PFSK-1 (cell line): ENCODE measurements around the gene CALML5.

Source experiments
- FOXP2 ChIP-seq: optimal IDR thresholded peaks from 2 replicates; pipeline ENCODE3; 2011; ENCODE audit warnings: borderline replicate concordance, control low read depth, inconsistent platforms; ENCODE audit not compliant: insufficient read depth; ENCODE audit errors: extremely low read length, extremely low read depth
- POLR2AphosphoS5 ChIP-seq: IDR thresholded peaks from 2 replicates; pipeline ENCODE4 v1.6.1; 2012; ENCODE audit warnings: low read depth, mild to moderate bottlenecking, control low read depth, low read length, moderate library complexity
- SIN3A ChIP-seq: IDR thresholded peaks from 2 replicates; pipeline ENCODE4 v1.6.1; 2012; ENCODE audit warnings: mild to moderate bottlenecking, low read length, moderate library complexity, borderline replicate concordance; ENCODE audit not compliant: insufficient read depth
- TAF1 ChIP-seq: IDR thresholded peaks from 2 replicates; pipeline ENCODE4 v1.6.1; 2012; ENCODE audit warnings: low read length, control low read depth, borderline replicate concordance; ENCODE audit not compliant: insufficient read depth
- TF ChIP-seq, protein P1 (sequence below), 2 experiments: IDR thresholded peaks; 2 replicates each; pipeline versions ENCODE4 v1.6.1 to v1.8.0; 2011 to 2012; ENCODE audit warnings: low read depth in 2 of 2, low read length in 2 of 2, control low read depth in 1 of 2, inconsistent platforms in 1 of 2, mild to moderate bottlenecking in 1 of 2, moderate library complexity in 1 of 2; ENCODE audit not compliant: insufficient read depth in 1 of 2

DNA sequence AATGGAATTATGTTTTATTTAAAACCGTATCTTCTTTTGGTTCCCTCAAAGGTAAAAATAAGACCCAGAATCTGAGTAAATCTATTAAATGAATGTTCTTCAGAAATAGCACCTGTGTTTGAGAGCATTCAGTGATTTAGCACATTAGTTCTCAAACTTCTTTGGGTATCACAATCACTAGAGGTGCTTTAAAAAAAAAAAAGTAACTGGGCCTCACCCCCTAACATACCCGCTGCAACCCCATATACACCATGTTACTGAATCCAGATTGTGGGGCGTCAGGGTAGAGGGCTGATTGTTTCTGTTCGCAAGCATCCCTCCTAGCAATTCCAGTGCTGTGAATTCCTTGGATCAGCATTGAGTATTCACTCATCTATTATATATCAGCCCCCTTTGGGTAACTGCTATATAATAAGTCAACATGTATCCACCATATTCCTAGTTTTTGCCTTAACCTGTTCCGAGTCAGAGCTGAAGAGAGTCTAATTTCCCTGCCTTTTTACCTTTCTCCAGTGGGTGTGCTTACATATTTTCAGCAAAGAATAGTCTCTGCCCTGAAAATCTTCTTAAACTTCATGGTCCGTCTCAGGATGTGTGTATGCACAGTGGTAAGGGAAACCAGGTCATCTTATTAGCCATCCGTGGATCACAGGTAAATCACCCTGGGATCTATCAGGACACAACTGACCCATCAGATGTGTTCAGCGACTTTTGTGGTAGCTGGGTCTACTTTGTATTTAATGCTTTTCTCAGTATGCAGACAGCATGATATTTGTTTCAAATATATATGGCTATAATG, 40.2 kb downstream of the CALML5 start:
- TF ChIP-seq SIN3A (no peak), TAF1 (no peak), FOXP2 (no peak), POLR2AphosphoS5 (no peak)
- TF ChIP-seq, protein P1, sequence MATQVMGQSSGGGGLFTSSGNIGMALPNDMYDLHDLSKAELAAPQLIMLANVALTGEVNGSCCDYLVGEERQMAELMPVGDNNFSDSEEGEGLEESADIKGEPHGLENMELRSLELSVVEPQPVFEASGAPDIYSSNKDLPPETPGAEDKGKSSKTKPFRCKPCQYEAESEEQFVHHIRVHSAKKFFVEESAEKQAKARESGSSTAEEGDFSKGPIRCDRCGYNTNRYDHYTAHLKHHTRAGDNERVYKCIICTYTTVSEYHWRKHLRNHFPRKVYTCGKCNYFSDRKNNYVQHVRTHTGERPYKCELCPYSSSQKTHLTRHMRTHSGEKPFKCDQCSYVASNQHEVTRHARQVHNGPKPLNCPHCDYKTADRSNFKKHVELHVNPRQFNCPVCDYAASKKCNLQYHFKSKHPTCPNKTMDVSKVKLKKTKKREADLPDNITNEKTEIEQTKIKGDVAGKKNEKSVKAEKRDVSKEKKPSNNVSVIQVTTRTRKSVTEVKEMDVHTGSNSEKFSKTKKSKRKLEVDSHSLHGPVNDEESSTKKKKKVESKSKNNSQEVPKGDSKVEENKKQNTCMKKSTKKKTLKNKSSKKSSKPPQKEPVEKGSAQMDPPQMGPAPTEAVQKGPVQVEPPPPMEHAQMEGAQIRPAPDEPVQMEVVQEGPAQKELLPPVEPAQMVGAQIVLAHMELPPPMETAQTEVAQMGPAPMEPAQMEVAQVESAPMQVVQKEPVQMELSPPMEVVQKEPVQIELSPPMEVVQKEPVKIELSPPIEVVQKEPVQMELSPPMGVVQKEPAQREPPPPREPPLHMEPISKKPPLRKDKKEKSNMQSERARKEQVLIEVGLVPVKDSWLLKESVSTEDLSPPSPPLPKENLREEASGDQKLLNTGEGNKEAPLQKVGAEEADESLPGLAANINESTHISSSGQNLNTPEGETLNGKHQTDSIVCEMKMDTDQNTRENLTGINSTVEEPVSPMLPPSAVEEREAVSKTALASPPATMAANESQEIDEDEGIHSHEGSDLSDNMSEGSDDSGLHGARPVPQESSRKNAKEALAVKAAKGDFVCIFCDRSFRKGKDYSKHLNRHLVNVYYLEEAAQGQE (IDR thresholded peaks at IDR 0.05; ENCODE audit: insufficient read depth in 1 of 2, low read depth in 2 of 2, low read length in 2 of 2): no peak
